HG02840 (cell line): ENCODE measurements around the gene ADCY2.

Experiments
- ATAC-seq: cut with Tn5 transposase; IDR thresholded peaks from one replicate; pipeline ENCODE4 v1.9.1; 2021; ENCODE audit warnings: mild to moderate bottlenecking, moderate library complexity, moderate number of reproducible peaks; ENCODE audit not compliant: unreplicated experiment, low FRiP score

Gene ADCY2

GRCh38 chr5:7811715-7812114 lies 415.8 kb downstream of the ADCY2 start:
- ATAC-seq = no peak

- ATAC-seq = no peak
These were observed 417.1 kb downstream of the ADCY2 start for GRCh38 chr5:7813007-7813406.

- ATAC-seq = no peak
These were observed 417.6 kb downstream of the ADCY2 start for GRCh38 chr5:7813576-7813975.

GRCh38 chr5:7814816-7815215 lies 418.9 kb downstream of the ADCY2 start:
- no peak for ATAC-seq

GRCh38 chr5:7815892-7816534 lies 420.1 kb downstream of the ADCY2 start:
- no peak for ATAC-seq

GRCh38 chr5:7816535-7816901 lies 420.6 kb downstream of the ADCY2 start:
- ATAC-seq = no peak

- ATAC-seq = no peak
These were observed 426.5 kb downstream of the ADCY2 start for GRCh38 chr5:7822449-7822848.

- no peak for ATAC-seq
These were observed 427.7 kb downstream of the ADCY2 start for GRCh38 chr5:7823594-7823993.

- no peak for ATAC-seq
These were observed 429.1 kb downstream of the ADCY2 start for GRCh38 chr5:7824995-7825394.

- ATAC-seq = no peak
These were observed 429.7 kb downstream of the ADCY2 start for GRCh38 chr5:7825630-7826029.

GRCh38 chr5:7827610-7828009 lies 431.7 kb downstream of the ADCY2 start:
- ATAC-seq = no peak

GRCh38 chr5:7828269-7828668 lies 432.3 kb downstream of the ADCY2 start:
- ATAC-seq = no peak

GRCh38 chr5:7834982-7835381 lies 439.0 kb downstream of the ADCY2 start:
- ATAC-seq = no peak

GRCh38 chr5:7837403-7837802 lies 441.5 kb downstream of the ADCY2 start:
- ATAC-seq = no peak

GRCh38 chr5:7842531-7842930 lies 446.6 kb downstream of the ADCY2 start:
- no peak for ATAC-seq

- ATAC-seq = no peak
These were observed 449.0 kb downstream of the ADCY2 start for GRCh38 chr5:7844901-7845300.

GRCh38 chr5:7845557-7845956 lies 449.6 kb downstream of the ADCY2 start:
- ATAC-seq = no peak

- no peak for ATAC-seq
These were observed 450.4 kb downstream of the ADCY2 start for GRCh38 chr5:7846327-7846726.

GRCh38 chr5:7848296-7848695 lies 452.4 kb downstream of the ADCY2 start:
- no peak for ATAC-seq

GRCh38 chr5:7849681-7850394 lies 453.9 kb downstream of the ADCY2 start:
- no peak for ATAC-seq

GRCh38 chr5:7850395-7851239 lies 454.7 kb downstream of the ADCY2 start, which contains the start of gene CFAP90:
CFAP90 (minus strand) TSS chr5:7851133; CDS start chr5:7851021, 112 bp downstream.
- no peak for ATAC-seq
